SU-DHL-6 (cell line): Measurements from ENCODE around the gene RASGRF2.

Experiments used
- CTCF ChIP-seq: fragments of 200-600 bp; sonication (generic); IDR thresholded peaks from one replicate; pipeline ENCODE4 v1.5.1; 2017; ENCODE audit warnings: antibody characterized with exemption, mild to moderate bottlenecking, low read length, moderate library complexity; ENCODE audit not compliant: insufficient read depth, poor library complexity, severe bottlenecking
- EZH2phosphoT487 ChIP-seq: fragments of 200-600 bp; sonication (generic), shearing (Covaris generic); conservative IDR thresholded peaks from 2 replicates; pipeline ENCODE4 v1.6.1; 2018; ENCODE audit warnings: mild to moderate bottlenecking, antibody characterized with exemption, low read length, moderate library complexity, mixed read lengths

GRCh38 chr5:81194633-81195334, 234.6 kb downstream of the RASGRF2 start:
- TF ChIP-seq CTCF, result peak; percentile 84
- no peak for TF ChIP-seq EZH2phosphoT487
